Head of caudate nucleus (tissue), 42 donors: ENCODE measurements around the gene CCDC107.
A peak's percentile ranks its signal among the peaks of the same experiment; 100 is the strongest.

Source experiments
- DNase-seq, 42 donors: peaks; one replicate each; pipeline versions ENCODE4 v3.0.0 to v3.0.0-alpha.2; 2020 to 2021; ENCODE audit warnings: mixed read lengths in 7 of 42
- intact Hi-C: fragments of 100-400 bp; cut with DNase I; formaldehyde crosslinking; loops from one replicate; pipeline ENCODE4 v1.15.0; 2022

Gene CCDC107

DNA sequence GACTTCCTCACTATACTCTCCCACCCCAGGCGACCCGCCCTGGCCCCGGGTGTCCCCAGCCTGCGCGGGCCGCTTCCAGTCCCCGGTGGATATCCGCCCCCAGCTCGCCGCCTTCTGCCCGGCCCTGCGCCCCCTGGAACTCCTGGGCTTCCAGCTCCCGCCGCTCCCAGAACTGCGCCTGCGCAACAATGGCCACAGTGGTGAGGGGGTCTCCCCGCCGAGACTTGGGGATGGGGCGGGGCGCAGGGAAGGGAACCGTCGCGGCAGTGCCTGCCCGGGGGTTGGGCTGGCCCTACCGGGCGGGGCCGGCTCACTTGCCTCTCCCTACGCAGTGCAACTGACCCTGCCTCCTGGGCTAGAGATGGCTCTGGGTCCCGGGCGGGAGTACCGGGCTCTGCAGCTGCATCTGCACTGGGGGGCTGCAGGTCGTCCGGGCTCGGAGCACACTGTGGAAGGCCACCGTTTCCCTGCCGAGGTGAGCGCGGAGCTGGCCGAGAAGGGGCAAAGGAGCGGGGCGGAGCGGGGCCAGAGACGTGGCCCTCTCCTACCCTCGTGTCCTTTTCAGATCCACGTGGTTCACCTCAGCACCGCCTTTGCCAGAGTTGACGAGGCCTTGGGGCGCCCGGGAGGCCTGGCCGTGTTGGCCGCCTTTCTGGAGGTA, 17.8 kb downstream of the CCDC107 start:
- intact Hi-C loops: no loop called here
- DNase-seq: peak in 17 of 42 donors; percentile 17 to 60 (median 43)

DNA sequence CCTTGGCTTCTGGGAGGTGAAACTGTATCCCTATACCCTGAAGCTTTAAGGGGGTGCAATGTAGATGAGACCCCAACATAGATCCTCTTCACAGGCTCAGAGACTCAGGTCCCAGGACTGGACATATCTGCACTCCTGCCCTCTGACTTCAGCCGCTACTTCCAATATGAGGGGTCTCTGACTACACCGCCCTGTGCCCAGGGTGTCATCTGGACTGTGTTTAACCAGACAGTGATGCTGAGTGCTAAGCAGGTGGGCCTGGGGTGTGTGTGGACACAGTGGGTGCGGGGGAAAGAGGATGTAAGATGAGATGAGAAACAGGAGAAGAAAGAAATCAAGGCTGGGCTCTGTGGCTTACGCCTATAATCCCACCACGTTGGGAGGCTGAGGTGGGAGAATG, 21.0 kb downstream of the CCDC107 start:
- intact Hi-C loops: no loop called here
- DNase-seq: no peak

DNA sequence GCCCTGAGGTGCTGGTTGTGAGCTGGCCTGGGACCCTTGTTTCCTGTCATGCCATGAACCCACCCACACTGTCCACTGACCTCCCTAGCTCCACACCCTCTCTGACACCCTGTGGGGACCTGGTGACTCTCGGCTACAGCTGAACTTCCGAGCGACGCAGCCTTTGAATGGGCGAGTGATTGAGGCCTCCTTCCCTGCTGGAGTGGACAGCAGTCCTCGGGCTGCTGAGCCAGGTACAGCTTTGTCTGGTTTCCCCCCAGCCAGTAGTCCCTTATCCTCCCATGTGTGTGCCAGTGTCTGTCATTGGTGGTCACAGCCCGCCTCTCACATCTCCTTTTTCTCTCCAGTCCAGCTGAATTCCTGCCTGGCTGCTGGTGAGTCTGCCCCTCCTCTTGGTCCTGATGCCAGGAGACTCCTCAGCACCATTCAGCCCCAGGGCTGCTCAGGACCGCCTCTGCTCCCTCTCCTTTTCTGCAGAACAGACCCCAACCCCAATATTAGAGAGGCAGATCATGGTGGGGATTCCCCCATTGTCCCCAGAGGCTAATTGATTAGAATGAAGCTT, 21.8 kb downstream of the CCDC107 start:
- intact Hi-C loops: no loop called here
- DNase-seq: no peak

DNA sequence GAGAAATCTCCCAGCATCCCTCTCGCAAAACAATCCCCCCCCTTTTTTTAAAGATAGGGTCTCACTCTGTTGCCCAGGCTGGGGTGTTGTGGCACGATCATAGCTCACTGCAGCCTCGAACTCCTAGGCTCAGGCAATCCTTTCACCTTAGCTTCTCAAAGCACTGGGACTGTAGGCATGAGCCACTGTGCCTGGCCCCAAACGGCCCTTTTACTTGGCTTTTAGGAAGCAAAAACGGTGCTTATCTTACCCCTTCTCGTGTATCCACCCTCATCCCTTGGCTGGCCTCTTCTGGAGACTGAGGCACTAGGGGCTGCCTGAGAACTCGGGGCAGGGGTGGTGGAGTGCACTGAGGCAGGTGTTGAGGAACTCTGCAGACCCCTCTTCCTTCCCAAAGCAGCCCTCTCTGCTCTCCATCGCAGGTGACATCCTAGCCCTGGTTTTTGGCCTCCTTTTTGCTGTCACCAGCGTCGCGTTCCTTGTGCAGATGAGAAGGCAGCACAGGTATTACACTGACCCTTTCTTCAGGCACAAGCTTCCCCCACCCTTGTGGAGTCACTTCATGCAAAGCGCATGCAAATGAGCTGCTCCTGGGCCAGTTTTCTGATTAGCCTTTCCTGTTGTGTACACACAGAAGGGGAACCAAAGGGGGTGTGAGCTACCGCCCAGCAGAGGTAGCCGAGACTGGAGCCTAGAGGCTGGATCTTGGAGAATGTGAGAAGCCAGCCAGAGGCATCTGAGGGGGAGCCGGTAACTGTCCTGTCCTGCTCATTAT, 22.4 kb downstream of the CCDC107 start:
- peak in 1 of 42 donors; percentile 19 for DNase-seq
- intact Hi-C loops: no loop called here

DNA sequence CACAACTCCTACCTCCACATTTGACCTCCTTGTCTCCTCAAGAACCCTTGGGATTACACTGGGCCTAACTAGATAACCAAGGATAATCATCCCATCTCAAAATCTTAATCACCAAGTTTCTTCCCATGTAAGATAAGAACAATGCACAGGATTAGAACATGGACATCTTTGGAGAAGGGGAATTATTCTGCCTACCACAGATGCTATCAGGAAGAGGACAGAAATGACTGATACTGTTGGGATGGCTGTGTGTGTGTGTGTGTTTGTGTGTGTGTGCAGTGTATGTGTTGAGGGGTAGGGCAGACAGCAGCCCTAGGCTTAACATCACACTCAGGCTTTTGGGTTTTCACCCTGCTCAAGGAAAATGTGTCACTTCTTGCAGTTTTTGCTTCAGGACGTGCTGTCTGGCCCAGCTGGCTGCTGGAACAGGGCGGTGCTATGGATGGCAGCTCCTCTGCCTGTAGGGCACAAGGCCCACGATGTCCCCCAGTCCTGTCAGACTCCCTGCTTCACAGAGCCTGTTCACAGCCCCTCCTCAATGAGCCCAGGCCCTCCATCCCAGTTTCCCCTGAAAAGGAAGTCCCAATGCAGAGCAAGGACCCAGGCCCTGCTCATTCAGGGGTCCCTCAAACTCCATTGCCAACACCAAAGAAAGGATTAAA, 23.4 kb downstream of the CCDC107 start:
- DNase-seq: no peak
- intact Hi-C loops: no loop called here

DNA sequence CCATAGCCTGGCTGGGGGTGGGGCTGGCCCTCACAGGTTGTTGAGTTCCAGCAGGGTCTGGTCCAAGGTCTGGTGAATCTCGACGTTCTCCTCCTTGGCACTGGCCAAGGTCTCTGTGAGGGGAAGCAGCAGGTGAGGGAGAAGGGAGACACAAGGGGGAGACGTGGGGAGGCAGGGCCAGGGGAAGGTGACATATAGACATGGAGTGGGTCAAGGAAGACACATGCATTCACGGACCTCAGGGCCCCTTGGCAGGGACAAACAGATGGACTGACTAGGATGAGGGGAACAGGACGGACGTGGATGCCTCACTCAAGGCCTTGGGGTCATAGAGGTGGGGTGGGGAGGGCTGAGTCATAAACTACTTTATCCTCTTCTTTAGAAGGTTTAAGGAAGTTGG, 24.0 kb downstream of the CCDC107 start:
- DNase-seq: no peak

DNA sequence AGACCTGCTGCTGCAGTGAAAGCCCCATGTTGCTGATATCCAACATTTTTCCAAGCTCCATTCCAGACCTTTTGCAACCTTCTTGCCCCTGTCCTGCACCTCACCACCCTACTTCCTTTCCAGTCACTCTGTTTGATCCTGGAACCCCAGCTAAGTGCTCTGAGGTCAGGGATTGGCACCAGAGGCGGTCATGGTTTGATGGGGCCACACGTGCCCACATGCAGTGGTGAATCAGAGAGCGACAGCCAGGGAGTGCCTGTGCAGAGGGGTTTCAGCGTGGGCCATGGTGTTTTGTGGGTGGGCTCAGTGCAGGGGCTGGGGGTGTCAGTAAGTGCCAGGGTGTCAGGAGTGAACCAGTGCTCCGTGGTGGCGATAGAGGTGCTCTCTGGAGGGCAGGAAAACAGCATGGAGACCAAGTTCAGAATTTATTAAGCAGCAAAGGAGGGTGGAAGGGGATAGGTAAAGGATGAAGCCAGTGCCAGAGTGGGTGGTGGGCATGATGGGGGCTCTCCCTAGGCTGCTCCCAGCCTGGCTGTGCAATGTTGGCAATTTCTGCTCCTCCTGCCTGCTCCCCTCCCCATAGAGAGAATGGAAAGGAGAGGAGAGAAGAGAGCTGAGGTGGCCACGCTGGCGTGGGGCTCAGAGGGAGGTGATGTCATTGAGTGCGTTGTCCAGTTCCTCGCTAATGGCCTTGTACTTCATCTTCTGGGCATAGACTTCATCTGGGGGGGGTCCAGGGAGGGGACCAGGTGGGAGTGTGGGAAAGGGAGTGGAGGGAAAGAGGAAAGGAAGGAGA, 24.6 kb downstream of the CCDC107 start:
- DNase-seq: no peak
- intact Hi-C loops: no loop called here

More for the DNA sequence above, 24.0 kb downstream of the CCDC107 start:
- intact Hi-C loops: no loop called here

DNA sequence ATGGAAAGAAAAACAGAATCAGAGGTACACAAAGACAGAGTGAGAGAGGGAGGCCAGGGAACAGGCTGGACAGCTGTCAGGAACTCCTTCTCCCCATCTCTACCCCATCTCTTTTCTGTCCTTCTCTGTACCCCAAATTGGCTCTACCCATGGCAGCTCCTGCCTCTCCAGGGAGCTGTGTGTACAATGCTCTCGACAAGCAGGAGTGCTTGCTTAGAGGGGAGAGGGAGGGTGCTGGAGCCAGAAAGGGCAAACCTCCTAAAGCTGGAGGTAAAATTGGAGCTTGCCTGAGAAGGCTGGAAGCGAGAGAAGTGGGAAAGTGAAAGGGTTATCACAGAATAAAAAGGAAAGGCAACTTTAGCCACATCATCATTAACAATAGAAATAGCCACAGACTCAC, 25.2 kb downstream of the CCDC107 start:
- intact Hi-C loops: no loop called here
- DNase-seq: no peak

DNA sequence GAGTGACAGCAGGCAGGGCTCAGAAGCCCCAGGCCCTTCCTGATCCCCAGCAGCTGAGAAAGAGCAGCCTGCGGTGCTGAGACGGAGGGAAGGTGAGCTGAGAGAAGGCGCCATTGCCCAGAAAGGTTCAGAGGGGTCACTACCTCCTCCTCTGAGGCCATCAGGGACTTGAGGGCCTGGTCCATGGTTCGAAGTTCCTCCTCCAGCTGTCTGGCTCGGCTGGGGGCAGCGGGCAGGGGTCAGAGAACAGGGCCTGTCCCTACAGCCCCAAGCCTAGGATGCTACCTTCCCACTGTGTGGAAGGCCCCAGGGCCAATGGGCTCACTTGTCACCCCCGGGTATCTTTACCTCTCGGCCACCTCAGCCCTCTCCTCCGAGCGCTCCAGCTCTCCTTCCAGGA, 26.8 kb downstream of the CCDC107 start:
- intact Hi-C loops: no loop called here
- DNase-seq: no peak

DNA sequence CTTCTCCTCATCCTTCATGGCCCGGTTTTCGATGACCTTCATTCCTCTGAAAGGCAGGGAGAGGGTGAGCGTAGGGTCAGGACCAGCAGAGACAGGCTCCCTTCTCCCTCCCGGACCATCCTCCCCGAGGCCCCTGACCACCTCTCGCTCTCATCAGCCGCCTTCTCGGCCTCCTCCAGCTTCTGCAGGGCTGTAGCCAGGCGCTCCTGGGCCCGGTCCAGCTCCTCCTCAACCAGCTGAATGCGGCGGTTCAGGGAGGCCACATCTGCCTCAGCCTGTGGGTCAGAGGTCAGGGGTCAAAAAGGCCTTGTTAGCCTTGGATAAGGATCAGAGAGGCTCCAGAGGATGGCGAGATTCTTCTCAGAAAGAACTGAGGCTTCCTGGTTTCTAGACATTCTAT, 27.4 kb downstream of the CCDC107 start:
- intact Hi-C loops: no loop called here
- DNase-seq: no peak

DNA sequence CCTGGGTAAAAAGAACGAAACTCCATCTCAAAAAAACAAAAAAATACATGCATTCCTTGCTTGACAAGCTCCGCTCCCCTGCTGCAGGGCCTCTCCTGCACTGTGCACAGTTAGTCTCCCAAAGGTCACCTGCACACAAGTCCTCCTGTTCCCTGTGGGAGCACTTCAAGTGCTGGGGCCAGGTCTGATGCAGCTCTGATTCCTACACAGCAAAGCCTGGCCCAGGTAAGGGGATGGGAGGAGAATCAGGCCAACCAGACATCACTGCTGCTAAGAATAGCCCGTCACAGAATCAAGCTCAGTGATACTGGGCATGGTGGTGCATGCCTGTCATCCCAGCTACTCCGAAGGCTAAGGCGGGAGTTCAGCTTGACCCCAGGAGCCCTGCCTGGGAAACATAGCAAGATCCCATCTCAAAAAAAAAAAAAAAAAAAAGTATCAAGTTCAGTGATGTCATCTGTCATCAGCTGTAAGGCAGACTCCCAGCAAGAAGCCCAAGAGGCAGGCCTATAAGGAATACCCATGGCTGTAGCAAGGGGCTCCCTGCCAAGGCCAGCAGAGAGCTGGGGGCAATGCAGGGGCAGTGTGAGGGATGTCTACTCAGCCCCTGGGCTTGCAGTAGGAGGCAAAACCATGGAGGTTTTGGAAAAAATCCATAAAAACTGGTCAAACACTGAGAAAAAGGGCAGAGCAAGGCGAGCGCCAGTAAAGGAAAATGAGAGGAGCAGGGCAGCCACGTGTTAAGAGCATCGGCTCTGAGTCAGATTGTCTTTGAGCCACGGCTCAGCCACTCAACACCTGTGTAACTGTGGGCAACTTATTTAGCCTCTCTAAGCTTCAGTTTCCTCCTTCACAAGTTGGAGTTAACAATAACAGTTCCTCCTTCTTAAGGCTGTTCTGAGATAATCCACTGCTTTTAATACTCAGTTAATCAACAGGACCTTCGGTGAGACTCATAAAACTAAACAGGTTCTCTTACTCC, 28.4 kb downstream of the CCDC107 start:
- intact Hi-C loops: no loop called here
- DNase-seq: no peak

DNA sequence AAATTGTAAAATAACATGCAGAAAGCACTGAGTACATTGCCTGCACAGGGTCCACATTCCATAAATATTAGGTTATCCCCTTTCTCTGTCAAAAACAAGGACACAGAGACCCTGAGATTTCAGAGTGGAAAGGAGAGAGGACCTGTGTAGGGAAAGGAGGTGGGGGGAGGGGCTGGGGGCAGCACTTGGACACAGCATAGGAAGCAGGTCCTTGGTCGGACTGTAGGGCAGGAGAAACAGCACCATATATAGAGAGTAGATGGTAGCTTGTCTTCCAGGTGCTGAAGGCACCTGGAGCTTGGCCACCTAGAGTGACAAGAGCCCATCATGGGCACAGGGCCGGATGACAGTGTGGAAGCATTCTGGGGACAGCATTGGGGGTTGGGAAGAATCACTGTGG, 29.2 kb downstream of the CCDC107 start:
- DNase-seq: no peak
- intact Hi-C loops: no loop called here

DNA sequence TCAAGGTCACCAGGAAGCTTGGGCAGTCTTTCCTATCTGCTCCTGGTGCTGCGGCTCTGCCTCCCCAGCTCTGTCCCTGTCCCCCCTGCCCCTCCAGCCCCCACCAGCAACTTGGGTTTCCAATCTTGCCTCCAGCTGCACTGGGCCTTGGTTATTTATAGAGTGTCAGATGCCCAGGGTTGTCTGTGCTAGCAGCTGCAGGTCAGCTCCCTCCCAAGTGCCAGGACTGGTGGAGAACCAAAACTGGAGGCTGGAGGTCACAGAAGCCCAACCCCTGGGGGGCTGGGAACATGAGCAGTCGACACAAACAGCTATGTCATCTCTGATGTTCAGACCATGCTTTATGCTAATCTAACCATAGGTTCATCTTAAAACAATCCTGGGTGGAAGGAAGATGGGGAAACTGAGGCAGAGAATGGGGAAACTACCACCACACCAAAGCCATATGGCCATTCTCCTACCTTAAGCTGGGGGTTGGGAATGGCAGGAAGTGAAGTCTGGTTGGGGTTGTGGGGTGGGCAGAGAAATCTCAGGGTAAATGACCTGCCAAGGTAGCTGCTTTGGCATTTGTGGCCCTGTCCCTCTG, 30.0 kb downstream of the CCDC107 start:
- intact Hi-C loops: no loop called here
- DNase-seq: no peak

DNA sequence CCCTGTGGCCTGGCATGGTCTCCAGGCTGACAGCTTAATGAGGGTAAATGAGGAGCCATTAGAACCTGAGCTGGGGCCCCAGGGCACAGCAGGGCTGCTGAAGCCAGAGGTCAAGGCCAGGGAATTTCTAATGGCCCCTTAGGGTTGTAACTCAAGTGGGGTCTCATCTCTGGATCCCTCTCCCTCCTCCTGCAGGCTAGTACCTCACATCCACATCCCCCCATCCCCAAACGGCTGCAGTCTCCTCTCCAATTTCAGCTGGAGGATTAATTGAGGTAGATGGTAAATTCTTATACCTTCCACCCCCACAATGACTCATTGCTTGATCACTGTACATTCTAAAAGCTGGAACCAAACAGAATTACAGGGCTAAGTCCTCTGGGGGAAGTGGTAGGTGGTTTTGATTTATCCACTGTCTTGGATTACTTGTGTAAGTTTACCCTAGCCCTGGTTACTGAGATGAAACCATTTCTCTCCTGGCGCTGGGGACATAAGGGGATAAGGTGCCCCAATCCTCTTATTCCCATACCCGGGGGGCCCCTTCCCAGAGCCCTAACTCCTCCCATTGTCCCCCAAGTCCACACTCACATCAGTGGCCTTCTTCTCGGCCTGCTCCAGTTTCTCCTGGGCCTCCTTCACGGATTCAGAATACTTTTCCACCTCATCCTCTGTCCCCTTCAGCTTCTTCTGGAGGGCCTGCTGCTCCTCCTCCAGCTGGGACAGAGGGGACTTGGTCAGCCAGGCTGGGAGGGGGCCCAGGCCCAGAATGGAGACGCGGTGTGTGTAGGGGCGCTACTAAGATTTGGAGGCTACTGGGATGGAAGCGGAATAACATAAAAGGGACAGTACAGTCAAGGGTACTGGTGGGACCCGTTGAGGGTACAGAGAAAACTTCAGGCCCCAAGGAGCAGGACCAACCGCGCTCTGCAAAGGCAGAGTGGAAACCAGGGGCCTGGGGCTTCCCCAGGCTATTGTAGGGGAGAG, 30.8 kb downstream of the CCDC107 start:
- intact Hi-C loops: no loop called here
- peak in 1 of 42 donors; percentile 43 for DNase-seq

DNA sequence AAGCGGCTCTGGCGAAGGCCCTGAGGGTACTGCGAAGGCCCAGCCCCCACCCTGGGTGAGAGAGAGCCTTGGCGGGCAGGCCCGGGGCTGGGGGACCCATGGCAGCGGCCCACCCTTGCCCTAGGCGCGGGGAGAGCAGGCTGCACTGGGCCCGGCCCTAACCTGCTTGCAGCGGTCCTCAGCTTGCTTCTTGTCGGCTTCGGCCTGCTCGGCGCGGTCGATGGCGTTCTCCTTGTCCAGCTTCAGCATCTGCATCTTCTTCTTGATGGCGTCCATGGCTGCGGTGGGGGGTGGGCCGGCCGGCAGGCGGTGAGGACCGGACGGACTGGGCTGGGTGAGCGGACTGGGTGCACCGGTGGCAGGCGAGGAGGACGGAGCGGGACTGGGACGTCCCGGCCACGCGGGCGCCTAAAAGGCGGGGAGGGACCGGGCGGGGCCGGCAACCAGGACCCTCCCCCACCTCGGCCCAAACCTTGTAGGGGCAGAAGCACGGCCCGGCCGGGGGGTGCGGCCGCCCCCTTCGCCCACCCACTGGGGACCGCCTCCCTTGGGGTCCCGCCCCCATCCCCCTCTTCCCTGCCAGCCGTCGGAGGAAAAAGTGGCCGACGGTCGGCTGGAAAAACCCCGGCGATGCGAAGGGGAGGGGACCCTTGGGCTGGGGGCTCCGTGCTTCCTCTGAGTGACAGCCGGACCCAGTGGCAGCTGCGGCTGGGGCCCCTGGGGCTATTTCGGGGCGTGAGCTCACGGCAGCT, 31.6 kb downstream of the CCDC107 start, which contains the start of gene TPM2:
TPM2 (minus strand) TSS at position 384 of the 752 bp plus-strand sequence; CDS start at position 276, 108 bp downstream.
- DNase-seq: no peak
- intact Hi-C loops: no loop called here

DNA sequence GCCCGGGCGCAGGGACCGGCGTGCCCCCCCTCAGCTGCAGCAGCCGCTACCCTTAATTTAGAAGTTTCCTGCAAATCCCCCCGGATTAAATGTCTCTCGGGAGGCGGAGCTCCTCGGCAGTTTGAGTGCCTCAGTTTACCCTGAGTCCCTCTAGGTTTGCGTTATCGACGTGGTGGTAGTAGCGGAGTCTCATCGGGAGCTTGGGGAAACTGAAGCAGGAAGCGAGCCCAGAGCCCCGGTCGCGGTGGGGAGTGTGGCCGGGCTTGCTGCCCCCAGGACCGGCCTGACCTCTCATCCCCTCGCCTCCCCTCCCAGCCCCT, 32.2 kb downstream of the CCDC107 start:
- no peak for DNase-seq
- intact Hi-C loops: no loop called here
